Endothelial cell (in vitro differentiated cells): ENCODE data around the gene EDIL3. TPM values are rescaled to one million over a fixed set of nuclear protein-coding genes. Genes with fewer than 3 reads are reported as not detected.

ENCODE experiments used
- DNase-seq: peaks from one replicate; pipeline ENCODE4 v3.0.0; 2021; ENCODE audit warnings: low spot score
- H3K27ac Mint-ChIP-seq: one replicate; pipeline ENCODE4 v1.8.0; 2021; ENCODE audit warnings: mixed read lengths, inconsistent platforms; ENCODE audit not compliant: unreplicated experiment
- H3K27me3 Mint-ChIP-seq: one replicate; pipeline ENCODE4 v1.8.0; 2021; ENCODE audit warnings: mild to moderate bottlenecking, moderate library complexity, mixed read lengths, inconsistent platforms; ENCODE audit not compliant: unreplicated experiment
- H3K36me3 Mint-ChIP-seq: one replicate; pipeline ENCODE4 v1.8.0; 2021; ENCODE audit warnings: mild to moderate bottlenecking, low read depth, mixed read lengths, inconsistent platforms; ENCODE audit not compliant: unreplicated experiment
- H3K4me1 Mint-ChIP-seq: one replicate; pipeline ENCODE4 v1.8.0; 2021; ENCODE audit warnings: mild to moderate bottlenecking, mixed read lengths, inconsistent platforms; ENCODE audit not compliant: unreplicated experiment
- H3K4me3 Mint-ChIP-seq: one replicate; pipeline ENCODE4 v1.8.0; 2021; ENCODE audit warnings: mild to moderate bottlenecking, mixed read lengths, inconsistent platforms; ENCODE audit not compliant: unreplicated experiment
- H3K9me3 Mint-ChIP-seq: one replicate; pipeline ENCODE4 v1.8.0; 2021; ENCODE audit warnings: mixed read lengths, inconsistent platforms; ENCODE audit not compliant: unreplicated experiment
- total RNA-seq: library from RNA; stranded (reverse); fragmentation: NEBNext Ultra II Directional; extraction: Animal tissue kit (Norgen Biotek cat#: 25700); gene quantifications from one replicate; pipeline ENCODE4 v1.2.1, GENCODE V29; 2021; ENCODE audit not compliant: unreplicated experiment
- TF ChIP-seq, protein P1 (sequence below): fragments of 200-600 bp; sonication (generic); IDR thresholded peaks from one replicate; pipeline ENCODE4 v1.5.0; 2021; ENCODE audit warnings: antibody characterized with exemption; ENCODE audit not compliant: unreplicated experiment

EDIL3 gene
- total RNA-seq, 1 donor from 2014 or later: 74.6 TPM

GRCh38 chr5:84242286-84242685, 142.4 kb downstream of the EDIL3 start:
- DNase-seq: no peak
- Mint-ChIP-seq H3K4me3 (no peak overlapping the region), H3K9me3 (no peaks in the 10 kb centered on the region), H3K27me3 (no peaks in the 10 kb centered on the region), H3K4me1 (no peaks in the 10 kb centered on the region), H3K36me3 (no peaks in the 10 kb centered on the region), H3K27ac (no peak overlapping the region)
- TF ChIP-seq, protein P1, sequence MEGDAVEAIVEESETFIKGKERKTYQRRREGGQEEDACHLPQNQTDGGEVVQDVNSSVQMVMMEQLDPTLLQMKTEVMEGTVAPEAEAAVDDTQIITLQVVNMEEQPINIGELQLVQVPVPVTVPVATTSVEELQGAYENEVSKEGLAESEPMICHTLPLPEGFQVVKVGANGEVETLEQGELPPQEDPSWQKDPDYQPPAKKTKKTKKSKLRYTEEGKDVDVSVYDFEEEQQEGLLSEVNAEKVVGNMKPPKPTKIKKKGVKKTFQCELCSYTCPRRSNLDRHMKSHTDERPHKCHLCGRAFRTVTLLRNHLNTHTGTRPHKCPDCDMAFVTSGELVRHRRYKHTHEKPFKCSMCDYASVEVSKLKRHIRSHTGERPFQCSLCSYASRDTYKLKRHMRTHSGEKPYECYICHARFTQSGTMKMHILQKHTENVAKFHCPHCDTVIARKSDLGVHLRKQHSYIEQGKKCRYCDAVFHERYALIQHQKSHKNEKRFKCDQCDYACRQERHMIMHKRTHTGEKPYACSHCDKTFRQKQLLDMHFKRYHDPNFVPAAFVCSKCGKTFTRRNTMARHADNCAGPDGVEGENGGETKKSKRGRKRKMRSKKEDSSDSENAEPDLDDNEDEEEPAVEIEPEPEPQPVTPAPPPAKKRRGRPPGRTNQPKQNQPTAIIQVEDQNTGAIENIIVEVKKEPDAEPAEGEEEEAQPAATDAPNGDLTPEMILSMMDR: no peak

DNA sequence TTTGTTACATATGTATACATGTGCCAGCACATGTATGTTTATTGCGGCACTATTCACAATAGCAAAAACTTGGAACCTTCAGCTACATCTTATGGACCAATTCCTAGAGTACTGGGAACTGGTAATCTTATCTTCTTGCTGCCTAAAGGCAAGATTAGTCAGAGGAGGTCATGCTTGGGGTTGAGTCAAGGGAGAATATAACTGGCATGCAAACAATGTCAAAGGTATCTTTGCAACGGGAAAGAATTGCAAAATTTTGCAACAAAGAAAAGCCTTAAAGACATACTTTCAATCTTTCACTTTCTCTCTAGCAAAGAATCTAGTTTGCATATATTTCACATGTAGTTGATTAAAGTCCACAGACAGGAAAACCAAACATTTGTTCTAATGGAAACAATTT, 145.2 kb downstream of the EDIL3 start:
- Mint-ChIP-seq H3K4me3 (no peak overlapping the region), H3K27me3 (no peaks in the 10 kb centered on the region), H3K4me1 (no peaks in the 10 kb centered on the region), H3K9me3 (no peaks in the 10 kb centered on the region), H3K27ac (no peak overlapping the region), H3K36me3 (no peaks in the 10 kb centered on the region)
- TF ChIP-seq, protein P1: no peak
- no peak for DNase-seq

- TF ChIP-seq, protein P1: no peak
- Mint-ChIP-seq H3K36me3 (no peaks in the 10 kb centered on the region), H3K4me3 (no peak overlapping the region), H3K27me3 (peaks cover 2% of the 10 kb centered on the region), H3K4me1 (no peaks in the 10 kb centered on the region), H3K9me3 (no peaks in the 10 kb centered on the region), H3K27ac (no peak overlapping the region)
- no peak for DNase-seq
These were observed 147.6 kb downstream of the EDIL3 start for GRCh38 chr5:84237126-84237525.

DNA sequence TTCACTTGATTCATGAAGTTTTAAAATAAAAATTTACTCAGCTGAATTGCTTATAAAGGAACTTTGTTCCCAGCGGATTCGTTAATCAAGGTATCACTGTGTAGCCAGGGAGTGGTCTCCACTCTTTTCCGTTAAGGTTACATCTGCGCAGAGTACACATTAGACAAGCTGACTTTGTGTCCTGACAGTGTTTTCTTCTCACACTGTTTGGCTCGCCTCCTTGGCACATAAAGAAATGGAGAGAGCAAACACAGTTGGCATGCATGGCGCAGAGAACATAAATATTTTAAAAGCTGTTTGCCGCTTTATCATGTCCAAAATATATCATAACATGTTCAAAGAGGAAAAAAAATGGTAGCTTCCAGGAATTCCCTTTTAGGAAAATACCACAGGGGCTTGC, 153.2 kb downstream of the EDIL3 start:
- Mint-ChIP-seq H3K4me3 (no peak overlapping the region), H3K27ac (no peak overlapping the region), H3K36me3 (no peaks in the 10 kb centered on the region), H3K4me1 (no peaks in the 10 kb centered on the region), H3K27me3 (peaks cover 2% of the 10 kb centered on the region), H3K9me3 (no peaks in the 10 kb centered on the region)
- TF ChIP-seq, protein P1: no peak
- no peak for DNase-seq

GRCh38 chr5:84229045-84229444, 155.6 kb downstream of the EDIL3 start:
- no peak overlapping the region for H3K4me3 Mint-ChIP-seq
- TF ChIP-seq, protein P1: no peak
- DNase-seq: no peak
- no peaks in the 10 kb centered on the region for H3K27me3 Mint-ChIP-seq
- H3K4me1 Mint-ChIP-seq: no peaks in the 10 kb centered on the region
- H3K9me3 Mint-ChIP-seq: no peaks in the 10 kb centered on the region
- H3K27ac Mint-ChIP-seq: no peak overlapping the region
- H3K36me3 Mint-ChIP-seq: no peaks in the 10 kb centered on the region
